Progenitor cell of endocrine pancreas (in vitro differentiated cells): ENCODE results near the gene PRKCE. TPM values are rescaled to one million over a fixed set of nuclear protein-coding genes. Genes with fewer than 3 reads are reported as not detected.

Experiments used
- DNase-seq: peaks from one replicate; pipeline ENCODE4 v3.0.0; 2021; ENCODE audit warnings: low spot score; ENCODE audit not compliant: unreplicated experiment
- H3K27ac Mint-ChIP-seq: 2 replicates; pipeline ENCODE4 v1.8.0; 2021; ENCODE audit warnings: mild to moderate bottlenecking, moderate library complexity, mixed read lengths
- H3K27me3 Mint-ChIP-seq: 2 replicates; pipeline ENCODE4 v1.8.0; 2021; ENCODE audit warnings: mixed read lengths
- H3K36me3 Mint-ChIP-seq: 2 replicates; pipeline ENCODE4 v1.8.0; 2022; ENCODE audit warnings: mixed read lengths; ENCODE audit not compliant: insufficient read depth
- H3K4me1 Mint-ChIP-seq: 2 replicates; pipeline ENCODE4 v1.8.0; 2021; ENCODE audit warnings: low read depth, mixed read lengths
- H3K4me3 Mint-ChIP-seq: 2 replicates; pipeline ENCODE4 v1.8.0; 2021; ENCODE audit warnings: low read depth, mild to moderate bottlenecking, moderate library complexity, mixed read lengths
- H3K9me3 Mint-ChIP-seq: 2 replicates; pipeline ENCODE4 v1.8.0; 2021; ENCODE audit warnings: low read depth, mixed read lengths
- total RNA-seq: library from RNA; stranded (reverse); gene quantifications from 2 replicates; pipeline ENCODE4 v1.2.1, GENCODE V29; 2021
- TF ChIP-seq, protein P1 (sequence below): fragments of 200-600 bp; sonication (generic); IDR thresholded peaks from one replicate; pipeline ENCODE4 v1.5.0; 2021; ENCODE audit warnings: antibody characterized with exemption, mild to moderate bottlenecking; ENCODE audit not compliant: unreplicated experiment

Gene PRKCE
- total RNA-seq, 1 donor from 2014 or later = 4.2 TPM

DNA sequence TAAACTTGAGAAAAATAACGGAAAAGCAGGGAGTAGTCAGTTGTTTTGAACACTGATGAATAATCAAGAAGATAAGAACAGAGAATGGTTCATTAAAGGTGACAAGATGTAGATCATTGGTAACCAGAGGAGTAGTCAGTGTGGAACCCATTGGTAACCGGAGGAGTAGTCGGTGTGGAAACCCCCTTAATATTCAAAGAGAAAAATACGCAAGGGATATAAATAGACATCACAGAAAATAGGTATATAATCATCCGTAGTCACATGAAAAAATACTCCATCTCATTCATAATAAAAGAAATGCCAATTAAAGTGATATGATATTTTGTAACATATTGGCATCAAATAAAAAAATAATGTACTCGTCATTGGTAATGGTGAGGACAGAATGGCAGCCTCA lies 575.1 kb downstream of the PRKCE start:
- Mint-ChIP-seq H3K27ac (no peak overlapping the region), H3K36me3 (no peaks in the 10 kb centered on the region), H3K4me3 (no peak overlapping the region), H3K9me3 (peaks cover 4% of the 10 kb centered on the region), H3K4me1 (peaks cover 13% of the 10 kb centered on the region), H3K27me3 (peaks cover 2% of the 10 kb centered on the region)
- DNase-seq = no peak
- TF ChIP-seq, protein P1, sequence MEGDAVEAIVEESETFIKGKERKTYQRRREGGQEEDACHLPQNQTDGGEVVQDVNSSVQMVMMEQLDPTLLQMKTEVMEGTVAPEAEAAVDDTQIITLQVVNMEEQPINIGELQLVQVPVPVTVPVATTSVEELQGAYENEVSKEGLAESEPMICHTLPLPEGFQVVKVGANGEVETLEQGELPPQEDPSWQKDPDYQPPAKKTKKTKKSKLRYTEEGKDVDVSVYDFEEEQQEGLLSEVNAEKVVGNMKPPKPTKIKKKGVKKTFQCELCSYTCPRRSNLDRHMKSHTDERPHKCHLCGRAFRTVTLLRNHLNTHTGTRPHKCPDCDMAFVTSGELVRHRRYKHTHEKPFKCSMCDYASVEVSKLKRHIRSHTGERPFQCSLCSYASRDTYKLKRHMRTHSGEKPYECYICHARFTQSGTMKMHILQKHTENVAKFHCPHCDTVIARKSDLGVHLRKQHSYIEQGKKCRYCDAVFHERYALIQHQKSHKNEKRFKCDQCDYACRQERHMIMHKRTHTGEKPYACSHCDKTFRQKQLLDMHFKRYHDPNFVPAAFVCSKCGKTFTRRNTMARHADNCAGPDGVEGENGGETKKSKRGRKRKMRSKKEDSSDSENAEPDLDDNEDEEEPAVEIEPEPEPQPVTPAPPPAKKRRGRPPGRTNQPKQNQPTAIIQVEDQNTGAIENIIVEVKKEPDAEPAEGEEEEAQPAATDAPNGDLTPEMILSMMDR = no peak

DNA sequence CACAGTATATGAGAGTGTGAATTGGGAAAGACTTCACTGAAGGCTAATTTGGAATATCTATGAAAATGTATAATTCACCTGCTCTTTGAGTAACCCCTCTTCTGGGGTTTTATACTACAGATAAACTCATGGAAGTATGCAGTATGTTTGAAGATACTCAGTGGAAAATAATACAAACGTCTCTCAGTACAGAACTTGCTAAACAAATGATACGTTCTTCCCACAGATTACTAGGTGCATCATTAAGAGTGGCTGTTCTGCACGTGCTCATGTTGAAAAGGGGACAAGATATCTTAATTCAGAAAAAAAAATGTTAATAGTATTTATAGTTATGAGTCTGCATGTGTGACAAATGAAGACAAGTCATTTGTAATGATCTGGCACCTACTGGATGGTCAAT lies 575.5 kb downstream of the PRKCE start:
- peaks cover 13% of the 10 kb centered on the region for H3K4me1 Mint-ChIP-seq
- peaks cover 2% of the 10 kb centered on the region for H3K27me3 Mint-ChIP-seq
- peaks cover 4% of the 10 kb centered on the region for H3K9me3 Mint-ChIP-seq
- H3K4me3 Mint-ChIP-seq = no peak overlapping the region
- H3K27ac Mint-ChIP-seq = no peak overlapping the region
- TF ChIP-seq, protein P1 = no peak
- no peak for DNase-seq
- H3K36me3 Mint-ChIP-seq = no peaks in the 10 kb centered on the region

DNA sequence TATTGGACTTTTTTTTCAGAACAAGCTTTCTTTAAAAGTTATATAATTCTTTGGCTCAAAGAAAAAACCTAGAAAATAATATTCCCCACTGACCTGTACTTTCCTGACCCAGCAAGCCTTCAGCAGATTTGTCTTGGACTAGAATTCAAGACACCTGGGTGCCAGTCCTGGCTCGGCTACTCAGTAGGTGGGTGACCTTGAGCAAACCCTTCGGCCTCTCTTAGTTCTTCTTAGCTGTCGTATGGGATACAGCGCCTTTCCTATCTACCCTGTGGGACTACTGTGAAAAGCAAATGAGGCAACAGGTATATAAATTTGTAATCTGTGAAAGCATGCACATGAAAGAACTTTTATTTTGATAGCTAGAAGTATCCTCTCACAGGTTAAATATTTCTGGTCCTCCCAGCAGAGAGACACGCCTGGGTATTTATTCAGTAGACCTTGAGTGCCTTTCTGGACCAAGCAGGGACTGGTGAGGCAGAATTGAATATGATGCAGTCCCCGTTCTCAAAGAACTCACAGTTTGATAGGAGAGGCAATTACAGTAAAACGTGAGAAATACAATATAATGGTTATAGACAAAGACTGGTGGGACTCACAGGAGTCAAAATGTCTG lies 576.3 kb downstream of the PRKCE start:
- Mint-ChIP-seq H3K4me1 (peaks cover 13% of the 10 kb centered on the region), H3K4me3 (no peak overlapping the region), H3K27ac (no peak overlapping the region), H3K27me3 (peaks cover 2% of the 10 kb centered on the region), H3K9me3 (peaks cover 4% of the 10 kb centered on the region), H3K36me3 (no peaks in the 10 kb centered on the region)
- TF ChIP-seq, protein P1 = no peak
- no peak for DNase-seq

DNA sequence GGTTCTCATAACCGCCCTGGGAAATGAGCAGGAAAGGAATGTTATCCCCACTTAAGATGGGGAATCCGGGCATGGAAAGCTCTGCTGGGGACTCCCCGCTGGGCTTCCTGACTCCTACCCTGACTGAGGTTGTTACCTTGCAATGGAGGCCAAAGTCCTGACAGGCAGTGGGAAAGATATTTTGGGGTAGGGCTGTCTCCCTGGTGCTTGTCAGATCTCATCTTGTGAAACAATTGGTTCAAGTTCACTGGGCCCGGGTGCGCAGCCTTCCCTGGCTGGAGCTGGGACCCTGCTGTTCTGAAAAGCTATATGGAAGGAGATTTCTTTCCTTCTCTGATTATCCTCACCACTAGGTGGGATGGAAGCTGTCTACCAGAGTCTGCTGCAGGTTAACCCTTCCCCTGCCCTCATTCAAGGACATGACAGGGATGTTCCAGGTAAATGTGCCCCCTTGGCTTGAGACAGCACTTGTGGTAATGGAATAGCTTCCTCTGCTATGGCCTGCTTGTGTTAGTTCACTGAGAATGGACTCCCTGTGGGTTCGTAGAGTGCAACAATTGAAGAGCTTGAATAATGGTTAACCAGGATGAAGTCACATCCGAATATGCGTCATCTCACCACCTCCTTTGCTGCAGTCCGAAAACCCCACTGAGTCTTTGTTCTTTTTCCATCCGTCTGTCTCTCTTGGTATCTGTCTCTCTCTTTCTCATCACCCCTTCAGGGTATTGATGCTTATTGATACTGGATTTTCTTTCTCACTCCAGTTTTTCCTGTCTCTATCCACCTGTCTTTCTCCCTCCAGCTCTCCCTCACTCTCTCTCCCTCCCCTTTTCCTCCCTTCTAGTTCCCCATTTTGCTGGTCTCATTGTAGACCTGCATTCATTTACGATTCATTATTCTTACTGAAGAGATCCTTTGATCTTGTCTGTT lies 577.9 kb downstream of the PRKCE start:
- peak overlapping the region; percentile 10 for H3K27ac Mint-ChIP-seq
- no peak overlapping the region for H3K4me3 Mint-ChIP-seq
- TF ChIP-seq, protein P1 = no peak
- peaks cover 13% of the 10 kb centered on the region for H3K4me1 Mint-ChIP-seq
- H3K36me3 Mint-ChIP-seq = no peaks in the 10 kb centered on the region
- H3K27me3 Mint-ChIP-seq = peaks cover 2% of the 10 kb centered on the region
- no peaks in the 10 kb centered on the region for H3K9me3 Mint-ChIP-seq
- DNase-seq = no peak

DNA sequence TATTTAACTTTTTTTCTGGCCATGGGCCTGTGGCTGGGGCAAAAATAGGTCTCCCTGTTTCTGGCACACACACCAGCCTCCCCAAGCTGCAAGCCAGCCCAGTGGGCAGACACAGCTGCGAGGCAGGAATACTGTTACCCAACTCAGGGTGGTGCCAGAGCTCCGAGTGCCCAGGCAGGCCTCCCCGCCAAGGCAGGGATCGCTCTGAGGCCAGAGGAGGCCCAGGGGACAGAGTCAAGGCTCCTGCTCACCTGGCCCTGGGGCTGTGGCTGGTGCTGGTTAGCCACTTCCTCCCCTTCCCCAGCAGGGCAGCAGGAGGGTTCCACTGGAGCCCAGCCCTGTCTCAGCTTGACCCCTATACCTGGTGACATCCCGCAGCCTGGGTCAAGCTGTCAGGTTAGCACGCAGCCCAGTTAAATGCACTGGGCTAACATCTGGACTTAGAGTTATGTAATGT lies 578.7 kb downstream of the PRKCE start:
- Mint-ChIP-seq H3K27ac (no peak overlapping the region), H3K36me3 (no peaks in the 10 kb centered on the region), H3K9me3 (no peaks in the 10 kb centered on the region), H3K27me3 (peaks cover 2% of the 10 kb centered on the region), H3K4me1 (peaks cover 13% of the 10 kb centered on the region), H3K4me3 (no peak overlapping the region)
- DNase-seq = no peak
- TF ChIP-seq, protein P1 = no peak
